HG02610 (cell line): ENCODE measurements around the gene ZC3H10.

ENCODE experiments used
- ATAC-seq: cut with Tn5 transposase; IDR thresholded peaks from one replicate; pipeline ENCODE4 v1.9.1; 2021; ENCODE audit warnings: mild to moderate bottlenecking, moderate library complexity; ENCODE audit not compliant: unreplicated experiment

The ZC3H10 gene

DNA sequence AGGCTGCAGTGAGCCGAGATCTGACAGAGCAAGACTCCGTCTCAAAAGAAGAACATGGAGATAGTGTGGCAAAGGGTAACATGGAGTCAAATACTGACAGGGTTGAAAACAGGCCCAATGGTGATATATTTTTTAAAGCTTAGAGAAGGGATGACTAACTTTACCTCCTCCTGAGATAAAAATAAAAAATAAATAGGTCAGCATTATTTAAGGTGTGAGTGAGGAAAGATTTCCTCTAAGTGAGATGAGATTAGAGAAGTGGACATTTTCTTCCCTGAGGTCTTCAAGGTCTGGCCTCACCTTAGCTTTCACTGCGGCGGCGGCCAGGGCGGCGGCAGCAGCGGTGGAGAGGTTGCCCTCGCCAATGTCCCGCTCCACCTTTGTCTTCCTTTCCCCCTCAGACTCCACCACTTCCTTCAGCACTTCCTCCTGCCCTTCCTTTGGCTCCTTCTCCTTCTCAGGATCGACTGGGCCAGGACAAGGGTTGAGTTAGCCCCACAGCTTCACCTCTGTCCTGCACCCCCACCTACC lies 51.2 kb downstream of the ZC3H10 start:
- no peak for ATAC-seq

- no peak for ATAC-seq
Observed at GRCh38 chr12:56172839-56173238, 54.8 kb downstream of the ZC3H10 start.
